WTC11 (cell line): ENCODE measurements around the gene POU3F3. TPM values are rescaled to one million over a fixed set of nuclear protein-coding genes. Genes with fewer than 3 reads are reported as not detected.

Experiments
- ATAC-seq: fragments of 200-7000 bp; cut with Tn5 transposase; 2 replicates; pipeline ENCODE4 v1.10.0; 2021; ENCODE audit warnings: mild to moderate bottlenecking, moderate library complexity
- CTCF ChIA-PET: fragments of 300-600 bp; sonication (Branson Sonifier 250); formaldehyde crosslinking; loops from one replicate; lab custom pipeline; 2021; ENCODE audit warnings: antibody characterized with exemption; lab: Charles Lee
- POLR2A ChIA-PET: fragments of 350-600 bp; sonication (Branson Sonifier 250); formaldehyde crosslinking; loops from one replicate; lab custom pipeline; 2021; ENCODE audit warnings: antibody characterized with exemption; lab: Charles Lee
- DNase-seq: peaks from one replicate; pipeline ENCODE4 v3.0.0; 2021; ENCODE audit warnings: low spot score
- H3K27ac Mint-ChIP-seq: 2 replicates; pipeline ENCODE4 v1.8.0; 2021; ENCODE audit warnings: mixed read lengths
- H3K27me3 Mint-ChIP-seq: 2 replicates; pipeline ENCODE4 v1.8.0; 2021; ENCODE audit warnings: low read depth, mild to moderate bottlenecking, moderate library complexity, mixed read lengths
- H3K36me3 Mint-ChIP-seq: 2 replicates; pipeline ENCODE4 v1.8.0; 2021; ENCODE audit warnings: mixed read lengths
- H3K4me1 Mint-ChIP-seq: 2 replicates; pipeline ENCODE4 v1.8.0; 2022; ENCODE audit warnings: mixed read lengths
- H3K4me3 Mint-ChIP-seq: 2 replicates; pipeline ENCODE4 v1.8.0; 2021; ENCODE audit warnings: mild to moderate bottlenecking, moderate library complexity, mixed read lengths
- H3K9me3 Mint-ChIP-seq: 2 replicates; pipeline ENCODE4 v1.8.0; 2021; ENCODE audit warnings: mixed read lengths
- ETV6 ChIP-seq: sonication (generic); formaldehyde crosslinking; IDR thresholded peaks from 2 replicates; pipeline ENCODE4 v1.8.1; 2022; ENCODE audit warnings: mild to moderate bottlenecking, missing genetic modification reagents
- FOXK1 ChIP-seq: sonication (generic); formaldehyde crosslinking; IDR thresholded peaks from 2 replicates; pipeline ENCODE4 v1.8.0; 2022; ENCODE audit warnings: mild to moderate bottlenecking, moderate library complexity, missing genetic modification reagents
- GABPB1 ChIP-seq: sonication (generic); formaldehyde crosslinking; IDR thresholded peaks from 2 replicates; pipeline ENCODE4 v1.8.1; 2023; ENCODE audit warnings: mild to moderate bottlenecking, missing genetic modification reagents
- GTF2I ChIP-seq: fragments of 250-450 bp; sonication (Bioruptor Pico); conservative IDR thresholded peaks from 2 replicates; pipeline ENCODE4 v1.4.0; 2021; ENCODE audit warnings: mild to moderate bottlenecking
- MYBL2 ChIP-seq: sonication (generic); formaldehyde crosslinking; IDR thresholded peaks from 2 replicates; pipeline ENCODE4 v1.8.1; 2023; ENCODE audit warnings: mild to moderate bottlenecking, moderate library complexity, missing genetic modification reagents
- NR3C1 ChIP-seq: sonication (generic); formaldehyde crosslinking; conservative IDR thresholded peaks from 2 replicates; pipeline ENCODE4 v1.8.1; 2023; ENCODE audit warnings: low read depth, mild to moderate bottlenecking, missing genetic modification reagents
- RORB ChIP-seq: fragments of 250-450 bp; sonication (Bioruptor Pico); IDR thresholded peaks from 2 replicates; pipeline ENCODE4 v1.9.0; 2021; ENCODE audit warnings: mild to moderate bottlenecking
- SMAD4 ChIP-seq: sonication (generic); formaldehyde crosslinking; IDR thresholded peaks from 2 replicates; pipeline ENCODE4 v1.8.0; 2022; ENCODE audit warnings: mild to moderate bottlenecking, missing genetic modification reagents
- SOX15 ChIP-seq: fragments of 250-450 bp; sonication (Bioruptor Pico); IDR thresholded peaks from 2 replicates; pipeline ENCODE4 v1.9.0; 2021; ENCODE audit warnings: mild to moderate bottlenecking
- ZBTB21 ChIP-seq: sonication (generic); formaldehyde crosslinking; IDR thresholded peaks from 2 replicates; pipeline ENCODE4 v1.8.1; 2023; ENCODE audit warnings: mild to moderate bottlenecking, missing genetic modification reagents, borderline replicate concordance
- ZNF121 ChIP-seq: sonication (generic); formaldehyde crosslinking; IDR thresholded peaks from 2 replicates; pipeline ENCODE4 v1.8.0; 2023; ENCODE audit warnings: missing genetic modification reagents
- ZNF219 ChIP-seq: sonication (generic); formaldehyde crosslinking; IDR thresholded peaks from 2 replicates; pipeline ENCODE4 v1.8.0; 2023; ENCODE audit warnings: missing genetic modification reagents, mild to moderate bottlenecking, borderline replicate concordance
- ZNF396 ChIP-seq: fragments of 250-450 bp; sonication (Bioruptor Pico); IDR thresholded peaks from 2 replicates; pipeline ENCODE4 v1.8.0; 2021; ENCODE audit warnings: mild to moderate bottlenecking, moderate library complexity, borderline replicate concordance
- ZNF416 ChIP-seq: fragments of 250-450 bp; sonication (Bioruptor Pico); IDR thresholded peaks from 2 replicates; pipeline ENCODE4 v1.9.0; 2021; ENCODE audit warnings: mild to moderate bottlenecking, inconsistent platforms
- total RNA-seq: library from RNA; stranded (reverse); gene quantifications from 3 replicates; pipeline ENCODE4 v1.2.3, GENCODE V29; 2021
- TF ChIP-seq, protein P1 (sequence below): fragments of 250-450 bp; sonication (Bioruptor Pico); conservative IDR thresholded peaks from 2 replicates; pipeline ENCODE4 v1.9.0; 2021; ENCODE audit warnings: mild to moderate bottlenecking
- TF ChIP-seq, protein P2 (sequence below): sonication (generic); formaldehyde crosslinking; IDR thresholded peaks from 2 replicates; pipeline ENCODE4 v1.8.1; 2022; ENCODE audit warnings: low read depth, mild to moderate bottlenecking, moderate library complexity, missing genetic modification reagents, borderline replicate concordance
- TF ChIP-seq, protein P3 (sequence below): sonication (generic); formaldehyde crosslinking; IDR thresholded peaks from 2 replicates; pipeline ENCODE4 v1.8.0; 2022; ENCODE audit warnings: mild to moderate bottlenecking, missing genetic modification reagents
- TF ChIP-seq, protein P4 (sequence below): fragments of 200-600 bp; IDR thresholded peaks from 2 replicates; pipeline ENCODE4 v1.8.0; 2022; ENCODE audit warnings: antibody characterized with exemption

Gene POU3F3
- total RNA-seq, 1 experiment from 2014 or later = not detected

DNA sequence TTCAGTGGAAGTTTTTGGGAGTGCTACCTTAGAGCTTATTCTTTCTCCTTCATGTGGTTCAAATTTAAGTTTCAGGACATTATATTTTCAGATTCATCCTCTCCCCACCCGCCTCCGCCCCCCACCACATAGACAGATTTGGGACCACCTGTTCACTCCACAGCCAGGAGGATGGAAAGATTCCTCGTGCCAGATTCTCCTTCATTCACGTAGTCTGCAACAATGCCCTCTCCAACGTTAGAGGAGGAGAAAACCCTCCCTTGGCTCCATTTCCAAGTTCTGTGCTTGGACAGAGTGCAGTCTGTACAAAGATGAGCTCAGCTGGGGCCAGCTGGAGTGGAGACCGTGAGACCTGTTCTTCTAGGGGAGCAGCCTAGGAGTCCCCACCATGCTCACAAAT, 26.2 kb downstream of the POU3F3 start:
- ATAC-seq (no peak), DNase-seq (no peak)
- Mint-ChIP-seq H3K4me1 (peaks cover 11% of the 10 kb centered on the region), H3K27me3 (peaks cover 40% of the 10 kb centered on the region), H3K9me3 (no peaks in the 10 kb centered on the region), H3K27ac (no peak overlapping the region), H3K36me3 (no peaks in the 10 kb centered on the region), H3K4me3 (no peak overlapping the region)
- ChIA-PET POLR2A (no interaction called here), CTCF (no interaction called here)
- no peak for TF ChIP-seq GABPB1 (CRISPR knock-in tag)
- no peak for TF ChIP-seq ZNF396 (CRISPR knock-in tag)
- TF ChIP-seq ZNF121 (CRISPR knock-in tag) = no peak
- TF ChIP-seq ZNF416 = no peak
- no peak for TF ChIP-seq NR3C1
- no peak for TF ChIP-seq SOX15 (CRISPR knock-in tag)
- no peak for TF ChIP-seq ZNF219 (CRISPR knock-in tag)
- TF ChIP-seq GTF2I (CRISPR knock-in tag) = no peak
- TF ChIP-seq, protein P1, sequence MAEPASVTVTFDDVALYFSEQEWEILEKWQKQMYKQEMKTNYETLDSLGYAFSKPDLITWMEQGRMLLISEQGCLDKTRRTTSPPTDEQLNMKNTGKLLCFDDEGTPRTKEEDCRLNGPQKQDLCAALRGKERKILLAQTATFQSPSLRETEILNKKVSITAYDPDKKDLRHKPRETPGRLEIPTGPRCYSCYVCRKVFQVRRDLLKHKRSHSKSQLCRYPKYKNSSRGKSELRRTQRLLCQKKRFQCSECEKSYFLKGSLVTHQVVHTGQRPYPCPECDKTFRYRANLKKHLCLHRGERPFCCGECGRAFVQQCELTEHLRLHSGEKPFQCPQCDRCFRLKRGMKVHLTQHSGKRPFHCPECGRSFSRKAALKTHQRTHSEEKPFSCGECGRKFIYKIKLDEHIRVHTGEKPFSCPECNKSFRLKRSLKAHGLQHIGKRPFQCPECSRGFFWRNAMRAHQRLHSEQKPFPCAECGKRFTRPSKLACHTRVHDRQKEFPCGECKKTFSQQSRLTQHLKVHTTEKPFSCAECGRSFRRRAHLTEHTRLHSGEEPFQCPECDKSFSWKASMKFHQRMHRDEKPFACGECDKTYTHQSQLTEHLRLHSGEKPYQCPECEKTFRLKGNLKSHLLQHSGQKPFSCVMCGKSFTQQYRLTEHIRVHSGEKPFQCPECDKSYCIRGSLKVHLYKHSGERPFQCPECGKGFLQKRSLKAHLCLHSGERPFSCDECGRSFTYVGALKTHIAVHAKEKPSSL = no peak
- no peak for TF ChIP-seq SMAD4 (CRISPR knock-in tag)
- TF ChIP-seq, protein P2, sequence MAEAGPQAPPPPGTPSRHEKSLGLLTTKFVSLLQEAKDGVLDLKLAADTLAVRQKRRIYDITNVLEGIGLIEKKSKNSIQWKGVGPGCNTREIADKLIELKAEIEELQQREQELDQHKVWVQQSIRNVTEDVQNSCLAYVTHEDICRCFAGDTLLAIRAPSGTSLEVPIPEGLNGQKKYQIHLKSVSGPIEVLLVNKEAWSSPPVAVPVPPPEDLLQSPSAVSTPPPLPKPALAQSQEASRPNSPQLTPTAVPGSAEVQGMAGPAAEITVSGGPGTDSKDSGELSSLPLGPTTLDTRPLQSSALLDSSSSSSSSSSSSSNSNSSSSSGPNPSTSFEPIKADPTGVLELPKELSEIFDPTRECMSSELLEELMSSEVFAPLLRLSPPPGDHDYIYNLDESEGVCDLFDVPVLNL (CRISPR knock-in tag) = no peak
- TF ChIP-seq, protein P3, sequence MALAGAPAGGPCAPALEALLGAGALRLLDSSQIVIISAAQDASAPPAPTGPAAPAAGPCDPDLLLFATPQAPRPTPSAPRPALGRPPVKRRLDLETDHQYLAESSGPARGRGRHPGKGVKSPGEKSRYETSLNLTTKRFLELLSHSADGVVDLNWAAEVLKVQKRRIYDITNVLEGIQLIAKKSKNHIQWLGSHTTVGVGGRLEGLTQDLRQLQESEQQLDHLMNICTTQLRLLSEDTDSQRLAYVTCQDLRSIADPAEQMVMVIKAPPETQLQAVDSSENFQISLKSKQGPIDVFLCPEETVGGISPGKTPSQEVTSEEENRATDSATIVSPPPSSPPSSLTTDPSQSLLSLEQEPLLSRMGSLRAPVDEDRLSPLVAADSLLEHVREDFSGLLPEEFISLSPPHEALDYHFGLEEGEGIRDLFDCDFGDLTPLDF = no peak
- TF ChIP-seq ZBTB21 (CRISPR knock-in tag) = no peak

DNA sequence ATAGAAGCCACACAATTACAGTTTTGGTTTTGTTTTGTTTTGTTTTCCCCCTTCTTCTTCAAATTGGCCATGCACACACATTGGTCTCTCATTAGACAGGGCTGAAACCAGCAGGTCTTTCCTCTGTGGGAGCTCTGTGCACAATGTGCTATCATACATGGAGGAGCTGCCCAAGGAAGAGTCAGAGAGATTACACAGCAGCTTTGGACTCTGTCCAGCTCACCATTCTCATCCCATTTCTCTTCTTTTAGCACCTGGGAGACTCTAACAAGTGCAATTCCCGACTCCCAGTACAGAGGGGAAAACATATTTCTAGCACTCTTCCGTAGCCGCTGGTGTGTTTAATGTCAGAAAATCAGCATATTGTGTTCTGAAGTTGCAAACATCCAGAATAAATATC, 29.4 kb downstream of the POU3F3 start:
- DNase-seq (no peak), ATAC-seq (no peak)
- peaks cover 30% of the 10 kb centered on the region for H3K4me1 Mint-ChIP-seq
- ChIA-PET CTCF (interaction anchor here (2.3 kb wide), 1 partner anchor 10 kb away, joined by 7 read pairs; no protein-coding TSS in a partner anchor), POLR2A (no interaction called here)
- H3K4me3 Mint-ChIP-seq = no peak overlapping the region
- H3K36me3 Mint-ChIP-seq = no peaks in the 10 kb centered on the region
- peaks cover 8% of the 10 kb centered on the region for H3K9me3 Mint-ChIP-seq
- peaks cover 20% of the 10 kb centered on the region for H3K27me3 Mint-ChIP-seq
- H3K27ac Mint-ChIP-seq = no peak overlapping the region
- TF ChIP-seq FOXK1 (CRISPR knock-in tag) (no peak), MYBL2 (CRISPR knock-in tag) (no peak), ETV6 (CRISPR knock-in tag) (no peak), RORB (CRISPR knock-in tag) (no peak), GTF2I (CRISPR knock-in tag) (no peak), ZNF219 (CRISPR knock-in tag) (no peak)
- TF ChIP-seq, protein P4, sequence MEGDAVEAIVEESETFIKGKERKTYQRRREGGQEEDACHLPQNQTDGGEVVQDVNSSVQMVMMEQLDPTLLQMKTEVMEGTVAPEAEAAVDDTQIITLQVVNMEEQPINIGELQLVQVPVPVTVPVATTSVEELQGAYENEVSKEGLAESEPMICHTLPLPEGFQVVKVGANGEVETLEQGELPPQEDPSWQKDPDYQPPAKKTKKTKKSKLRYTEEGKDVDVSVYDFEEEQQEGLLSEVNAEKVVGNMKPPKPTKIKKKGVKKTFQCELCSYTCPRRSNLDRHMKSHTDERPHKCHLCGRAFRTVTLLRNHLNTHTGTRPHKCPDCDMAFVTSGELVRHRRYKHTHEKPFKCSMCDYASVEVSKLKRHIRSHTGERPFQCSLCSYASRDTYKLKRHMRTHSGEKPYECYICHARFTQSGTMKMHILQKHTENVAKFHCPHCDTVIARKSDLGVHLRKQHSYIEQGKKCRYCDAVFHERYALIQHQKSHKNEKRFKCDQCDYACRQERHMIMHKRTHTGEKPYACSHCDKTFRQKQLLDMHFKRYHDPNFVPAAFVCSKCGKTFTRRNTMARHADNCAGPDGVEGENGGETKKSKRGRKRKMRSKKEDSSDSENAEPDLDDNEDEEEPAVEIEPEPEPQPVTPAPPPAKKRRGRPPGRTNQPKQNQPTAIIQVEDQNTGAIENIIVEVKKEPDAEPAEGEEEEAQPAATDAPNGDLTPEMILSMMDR = no peak
